Activated CD8-positive, alpha-beta T cell treated with anti-CD3 and anti-CD28 coated beads for 36 hours (primary cell): ENCODE measurements around the gene KCNMA1. TPM values are rescaled to one million over a fixed set of nuclear protein-coding genes. Genes with fewer than 3 reads are reported as not detected.

Experiments
- ATAC-seq: fragments of 200-7000 bp; cut with Tn5 transposase; one replicate; pipeline ENCODE4 v1.10.0; 2021; ENCODE audit warnings: mild to moderate bottlenecking, moderate library complexity
- CTCF ChIA-PET: fragments of 350-600 bp; sonication (Branson Sonifier 250); formaldehyde crosslinking; loops from one replicate; lab custom pipeline; 2021; ENCODE audit warnings: antibody characterized with exemption; lab: Charles Lee
- POLR2A ChIA-PET: fragments of 350-600 bp; sonication (Branson Sonifier 250); formaldehyde crosslinking; loops from one replicate; lab custom pipeline; 2021; ENCODE audit warnings: antibody characterized with exemption; lab: Charles Lee
- DNase-seq: peaks from one replicate; pipeline ENCODE4 v3.0.0-alpha.2; 2020
- H3K27ac Mint-ChIP-seq: one replicate; pipeline ENCODE4 v1.8.0; 2021; ENCODE audit warnings: mild to moderate bottlenecking, mixed read lengths
- H3K27me3 Mint-ChIP-seq: one replicate; pipeline ENCODE4 v1.8.0; 2021; ENCODE audit warnings: mixed read lengths
- H3K36me3 Mint-ChIP-seq: one replicate; pipeline ENCODE4 v1.8.0; 2021; ENCODE audit warnings: low read depth, mixed read lengths
- H3K4me1 Mint-ChIP-seq: one replicate; pipeline ENCODE4 v1.8.0; 2021; ENCODE audit warnings: low read depth, mixed read lengths
- H3K4me3 Mint-ChIP-seq: one replicate; pipeline ENCODE4 v1.8.0; 2021; ENCODE audit warnings: mild to moderate bottlenecking, moderate library complexity, mixed read lengths
- H3K9me3 Mint-ChIP-seq: one replicate; pipeline ENCODE4 v1.8.0; 2021; ENCODE audit warnings: mixed read lengths
- CTCF ChIP-seq: fragments of 200-600 bp; IDR thresholded peaks from one replicate; pipeline ENCODE4 v1.8.0; 2022; ENCODE audit warnings: antibody characterized with exemption, mild to moderate bottlenecking
- intact Hi-C: fragments of 100-400 bp; cut with micrococcal nuclease; formaldehyde crosslinking; loops from one replicate; pipeline ENCODE4 v1.10.0; 2022
- total RNA-seq, 2 experiments: library from RNA; stranded (reverse); gene quantifications; one replicate each; pipeline ENCODE4 v1.2.3, GENCODE V29; 2021

Gene KCNMA1
- total RNA-seq, 2 experiments from 2014 or later: 0.18 TPM; not detected in 1

- no peaks in the 10 kb centered on the region for H3K9me3 Mint-ChIP-seq
- CTCF ChIA-PET: no interaction called here
Observed at GRCh38 chr10:77457721-77458120, 179.9 kb downstream of the KCNMA1 start.

DNA sequence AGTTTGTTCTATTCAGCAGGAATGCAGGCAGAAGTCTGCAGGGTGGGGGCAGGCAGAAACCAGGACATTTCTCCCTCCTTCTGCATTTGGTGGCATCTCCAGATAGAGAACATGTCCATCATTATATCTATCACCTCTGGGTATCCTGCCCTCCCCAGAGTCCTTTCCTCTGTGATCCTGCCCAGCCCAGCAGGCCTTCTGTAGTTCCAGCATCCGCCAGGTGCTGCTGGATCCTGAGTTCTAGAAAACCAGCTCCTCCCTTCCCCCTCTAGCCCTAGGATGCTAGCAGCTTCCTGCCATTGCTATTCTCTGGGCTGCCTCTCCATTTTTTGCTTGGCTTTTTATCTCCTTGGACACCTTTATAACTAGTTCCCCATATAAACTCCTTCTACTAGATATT is 180.3 kb downstream of the KCNMA1 start:
- no peaks in the 10 kb centered on the region for H3K9me3 Mint-ChIP-seq
- ATAC-seq: no peak
- POLR2A ChIA-PET: no interaction called here
- no peaks in the 10 kb centered on the region for H3K36me3 Mint-ChIP-seq
- no peaks in the 10 kb centered on the region for H3K27me3 Mint-ChIP-seq
- no peak overlapping the region for H3K4me3 Mint-ChIP-seq
- no peaks in the 10 kb centered on the region for H3K4me1 Mint-ChIP-seq
- intact Hi-C loops: no loop called here
- H3K27ac Mint-ChIP-seq: no peak overlapping the region
- DNase-seq: no peak
- CTCF ChIA-PET: no interaction called here
- TF ChIP-seq CTCF: no peak

More at GRCh38 chr10:77457721-77458120, 179.9 kb downstream of the KCNMA1 start:
- Mint-ChIP-seq H3K27ac (no peak overlapping the region), H3K4me1 (no peaks in the 10 kb centered on the region), H3K4me3 (no peak overlapping the region), H3K36me3 (no peaks in the 10 kb centered on the region), H3K27me3 (no peaks in the 10 kb centered on the region)
- POLR2A ChIA-PET: interaction anchor here (0.7 kb wide), 1 partner anchor 28 kb away, joined by 3 read pairs; no protein-coding TSS in a partner anchor
- intact Hi-C loops: no loop called here
- TF ChIP-seq CTCF: no peak
- no peak for DNase-seq
- no peak for ATAC-seq

- TF ChIP-seq CTCF: no peak
- no peak for DNase-seq
- no peaks in the 10 kb centered on the region for H3K4me1 Mint-ChIP-seq
- no peaks in the 10 kb centered on the region for H3K27me3 Mint-ChIP-seq
- H3K4me3 Mint-ChIP-seq: no peak overlapping the region
- no peaks in the 10 kb centered on the region for H3K9me3 Mint-ChIP-seq
- ATAC-seq: no peak
- no peak overlapping the region for H3K27ac Mint-ChIP-seq
- POLR2A ChIA-PET: no interaction called here
- CTCF ChIA-PET: interaction anchor here (0.9 kb wide), 1 partner anchor 10 kb away, joined by 3 read pairs; no protein-coding TSS in a partner anchor
- intact Hi-C loops: no loop called here
- no peaks in the 10 kb centered on the region for H3K36me3 Mint-ChIP-seq
Observed at GRCh38 chr10:77456414-77456813, 181.2 kb downstream of the KCNMA1 start.

GRCh38 chr10:77455561-77455960 is 182.0 kb downstream of the KCNMA1 start:
- TF ChIP-seq CTCF: no peak
- intact Hi-C loops: no loop called here
- CTCF ChIA-PET: no interaction called here
- Mint-ChIP-seq H3K4me1 (no peaks in the 10 kb centered on the region), H3K9me3 (no peaks in the 10 kb centered on the region), H3K4me3 (no peak overlapping the region), H3K36me3 (no peaks in the 10 kb centered on the region), H3K27me3 (no peaks in the 10 kb centered on the region), H3K27ac (no peak overlapping the region)
- POLR2A ChIA-PET: no interaction called here
- DNase-seq (no peak), ATAC-seq (no peak)

GRCh38 chr10:77452952-77453564 is 184.6 kb downstream of the KCNMA1 start:
- H3K9me3 Mint-ChIP-seq: no peaks in the 10 kb centered on the region
- no peak for TF ChIP-seq CTCF
- H3K4me1 Mint-ChIP-seq: no peaks in the 10 kb centered on the region
- ATAC-seq (no peak), DNase-seq (no peak)
- peaks cover 1% of the 10 kb centered on the region for H3K27me3 Mint-ChIP-seq
- H3K27ac Mint-ChIP-seq: no peak overlapping the region
- no peaks in the 10 kb centered on the region for H3K36me3 Mint-ChIP-seq
- intact Hi-C loops: no loop called here
- H3K4me3 Mint-ChIP-seq: no peak overlapping the region
- ChIA-PET CTCF (no interaction called here), POLR2A (no interaction called here)
